T-cell (primary cell): ENCODE data around the gene SEC24B. TPM values are rescaled to one million over a fixed set of nuclear protein-coding genes. Genes with fewer than 3 reads are reported as not detected.

Experiments
- ATAC-seq, 4 experiments: fragments of 200-7000 bp in 3 of 4; fragments of 150-1000 bp in 1 of 4; cut with Tn5 transposase; replicated peaks in 1 of 4; 1 replicate in 3 of 4; 2 replicates in 1 of 4; pipeline ENCODE4 v1.10.0; 2021; ENCODE audit warnings: moderate library complexity in 3 of 4, mild to moderate bottlenecking in 2 of 4, moderate number of reproducible peaks in 1 of 4
- CTCF ChIA-PET, 2 donors: fragments of 300-600 bp; sonication (Branson Sonifier 250); formaldehyde crosslinking; loops; one replicate each; lab custom pipeline; 2022; ENCODE audit warnings: antibody characterized with exemption in 2 of 2; lab: Charles Lee
- POLR2A ChIA-PET, 2 donors: fragments of 300-600 bp; sonication (Branson Sonifier 250); formaldehyde crosslinking; loops; one replicate each; lab custom pipeline; 2022; ENCODE audit warnings: antibody characterized with exemption in 2 of 2; lab: Charles Lee
- DNase-seq, 35 experiments: peaks; one replicate each; pipeline versions ENCODE4 v3.0.0 to v3.0.0-alpha.2; 2013 to 2023
- H3K27ac ChIP-seq: one replicate; pipeline ENCODE4 v1.5.1; 2013; ENCODE audit warnings: low read length
- H3K27me3 ChIP-seq, 2 experiments: replicated peaks in 1 of 2; 1 replicate in 1 of 2; 2 replicates in 1 of 2; pipeline versions ENCODE4 v1.6.1 to v1.7.0; 2013; ENCODE audit warnings: low read length in 1 of 2, mixed read lengths in 1 of 2; ENCODE audit not compliant: control insufficient read depth in 2 of 2, insufficient read depth in 2 of 2; ENCODE audit errors: extremely low read depth in 1 of 2
- H3K36me3 ChIP-seq, 2 donors: 1 replicate in 1 of 2; 2 replicates in 1 of 2; pipeline versions ENCODE4 v1.6.1 to v1.7.0; 2013; ENCODE audit warnings: low read length in 1 of 2; ENCODE audit not compliant: control insufficient read depth in 2 of 2, insufficient read depth in 1 of 2; ENCODE audit errors: extremely low read depth in 1 of 2
- H3K4me1 ChIP-seq, 2 experiments: 1 replicate in 1 of 2; 2 replicates in 1 of 2; pipeline versions ENCODE4 v1.6.1 to v1.7.0; 2013; ENCODE audit warnings: low read length in 2 of 2, mixed read lengths in 1 of 2; ENCODE audit not compliant: insufficient read depth in 2 of 2, control insufficient read depth in 1 of 2; ENCODE audit errors: extremely low read depth in 1 of 2
- H3K4me3 ChIP-seq, 2 donors: 1 replicate in 1 of 2; 2 replicates in 1 of 2; pipeline versions ENCODE4 v1.5.1 to v1.7.0; 2013; ENCODE audit warnings: mild to moderate bottlenecking in 2 of 2, low read length in 1 of 2, moderate library complexity in 1 of 2; ENCODE audit not compliant: control insufficient read depth in 1 of 2; ENCODE audit errors: extremely low read depth in 1 of 2
- H3K9me3 ChIP-seq: 2 replicates; pipeline ENCODE4 v1.7.0; 2013
- H3K27ac Mint-ChIP-seq, 2 donors: one replicate each; pipeline ENCODE4 v1.8.0; 2020 to 2021; ENCODE audit warnings: mild to moderate bottlenecking in 2 of 2, mixed read lengths in 2 of 2
- H3K27me3 Mint-ChIP-seq, 2 donors: one replicate each; pipeline ENCODE4 v1.8.0; 2021 to 2022; ENCODE audit warnings: mixed read lengths in 2 of 2
- H3K36me3 Mint-ChIP-seq: one replicate; pipeline ENCODE4 v1.8.0; 2021; ENCODE audit warnings: mixed read lengths
- H3K4me1 Mint-ChIP-seq, 3 donors: one replicate each; pipeline ENCODE4 v1.8.0; 2020 to 2022; ENCODE audit warnings: mixed read lengths in 3 of 3, mild to moderate bottlenecking in 1 of 3
- H3K4me3 Mint-ChIP-seq, 3 donors: one replicate each; pipeline ENCODE4 v1.8.0; 2020 to 2022; ENCODE audit warnings: mild to moderate bottlenecking in 3 of 3, mixed read lengths in 3 of 3, moderate library complexity in 3 of 3
- H3K9me3 Mint-ChIP-seq, 3 donors: one replicate each; pipeline ENCODE4 v1.8.0; 2020 to 2022; ENCODE audit warnings: mixed read lengths in 3 of 3
- WGBS: methylation state at CpG from one replicate; pipeline ENCODE4 v1.1.5; 2013; ENCODE audit warnings: missing lambda C conversion rate; ENCODE audit not compliant: insufficient coverage; 5-methylcytosine and 5-hydroxymethylcytosine counted together
- total RNA-seq, 35 experiments: library from RNA in 6 of 35; stranded (reverse) in 6 of 35; fragments of 120-200 nt in 1 of 35; gene quantifications; one replicate each; pipeline versions ENCODE4 v1.2.1 to v1.2.4 and lab custom pipeline; 2013 to 2026

Gene SEC24B
- total RNA-seq, 5 donors from 2014 or later (not counting 1 experiment from before 2014, with no cell fraction given) = 28.8 to 38.6 (median 32.6) TPM

- Mint-ChIP-seq H3K27me3 (no peaks in the 10 kb centered on the region), H3K4me3 (no peak overlapping the region), H3K27ac (peak overlapping the region in 1 of 2 donors; percentile 25), H3K4me1 (no peaks in the 10 kb centered on the region), H3K36me3 (peaks cover 52% of the 10 kb centered on the region), H3K9me3 (no peaks in the 10 kb centered on the region)
- DNase-seq (no peak), ATAC-seq (no peak)
- Histone ChIP-seq H3K4me3 (no peak overlapping the region), H3K36me3 (peaks cover 7 to 71% of the 10 kb centered on the region in 2 donors), H3K27me3 (no peaks in the 10 kb centered on the region), H3K4me1 (no peaks in the 10 kb centered on the region), H3K9me3 (no peaks in the 10 kb centered on the region), H3K27ac (no peak overlapping the region)
- POLR2A ChIA-PET = interaction anchor here in 1 of 2 donors (0.6 kb wide), 1 partner anchor 185 kb away, joined by 3 read pairs; no protein-coding TSS in a partner anchor
- CTCF ChIA-PET = no interaction called here
Observed at GRCh38 chr4:109532182-109532581, 98.6 kb downstream of the SEC24B start.

- H3K4me3 Mint-ChIP-seq = no peak overlapping the region
Observed at GRCh38 chr4:109545401-109545800, 111.8 kb downstream of the SEC24B start.

GRCh38 chr4:109547394-109547793 is 113.8 kb downstream of the SEC24B start:
- ChIA-PET POLR2A (interaction anchor here (0.5 to 0.6 kb wide), 6 partner anchors 8 to 200 kb away, joined by 3 to 5 read pairs (median 4); no protein-coding TSS in a partner anchor), CTCF (no interaction called here)
- no peak overlapping the region for H3K4me3 Mint-ChIP-seq
- Histone ChIP-seq H3K27me3 (no peaks in the 10 kb centered on the region), H3K9me3 (no peaks in the 10 kb centered on the region), H3K4me1 (peaks cover 0 to 8% of the 10 kb centered on the region in 2 experiments), H3K36me3 (peaks cover 0 to 8% of the 10 kb centered on the region in 2 donors), H3K27ac (no peak overlapping the region), H3K4me3 (no peak overlapping the region)
- H3K27me3 Mint-ChIP-seq = no peaks in the 10 kb centered on the region
- peak overlapping the region; percentile 6 to 49 for H3K27ac Mint-ChIP-seq
- H3K9me3 Mint-ChIP-seq = peaks cover 0 to 4% (median 3%) of the 10 kb centered on the region in 3 donors
- H3K4me1 Mint-ChIP-seq = peaks cover 22 to 30% (median 24%) of the 10 kb centered on the region in 3 donors
- ATAC-seq (no peak), DNase-seq (no peak)
- WGBS = 94% methylated on average over 4 of the region's 5 CpGs
- H3K36me3 Mint-ChIP-seq = peaks cover 19% of the 10 kb centered on the region

More at GRCh38 chr4:109545401-109545800, 111.8 kb downstream of the SEC24B start:
- H3K36me3 Mint-ChIP-seq = peaks cover 23% of the 10 kb centered on the region
- Histone ChIP-seq H3K4me3 (no peak overlapping the region), H3K9me3 (no peaks in the 10 kb centered on the region), H3K36me3 (peaks cover 0 to 21% of the 10 kb centered on the region in 2 donors), H3K27me3 (no peaks in the 10 kb centered on the region), H3K27ac (no peak overlapping the region), H3K4me1 (peaks cover 0 to 8% of the 10 kb centered on the region in 2 experiments)
- no peaks in the 10 kb centered on the region for H3K27me3 Mint-ChIP-seq
- POLR2A ChIA-PET = interaction anchor here (0.6 to 1.0 kb wide), 2 partner anchors 99 to 130 kb away, joined by 3 to 5 read pairs; no protein-coding TSS in a partner anchor
- peaks cover 0 to 4% (median 3%) of the 10 kb centered on the region in 3 donors for H3K9me3 Mint-ChIP-seq
- DNase-seq = no peak
- WGBS = no CpG with 5 or more reads among the region's 1 CpG
- H3K4me1 Mint-ChIP-seq = peaks cover 22 to 27% (median 24%) of the 10 kb centered on the region in 3 donors
- H3K27ac Mint-ChIP-seq = peak overlapping the region in 1 of 2 donors; percentile 26
- no peak for ATAC-seq
- CTCF ChIA-PET = interaction anchor here in 1 of 2 donors (1.4 kb wide), 1 partner anchor 15 kb away, joined by 6 read pairs; the partner anchor contains the start of gene MCUB

GRCh38 chr4:109548655-109549054 is 115.0 kb downstream of the SEC24B start:
- ChIA-PET CTCF (no interaction called here), POLR2A (no interaction called here)
- no CpG with 5 or more reads among the region's 2 CpGs for WGBS
- Mint-ChIP-seq H3K27ac (peak overlapping the region; percentile 56 to 77), H3K9me3 (peaks cover 0 to 4% (median 3%) of the 10 kb centered on the region in 3 donors), H3K27me3 (no peaks in the 10 kb centered on the region), H3K36me3 (peaks cover 18% of the 10 kb centered on the region), H3K4me3 (peak overlapping the region in 1 of 3 donors; percentile 26), H3K4me1 (peaks cover 24 to 32% (median 27%) of the 10 kb centered on the region in 3 donors)
- DNase-seq = peak in 2 of 35 experiments; percentile 19 to 32
- Histone ChIP-seq H3K4me3 (no peak overlapping the region), H3K36me3 (peaks cover 0 to 4% of the 10 kb centered on the region in 2 donors), H3K9me3 (no peaks in the 10 kb centered on the region), H3K27ac (no peak overlapping the region), H3K27me3 (no peaks in the 10 kb centered on the region), H3K4me1 (peaks cover 0 to 8% of the 10 kb centered on the region in 2 experiments)
- peak in 3 of 4 experiments; percentile 37 to 61 (median 56) for ATAC-seq

- H3K27ac ChIP-seq = no peak overlapping the region
- Mint-ChIP-seq H3K4me1 (peaks cover 29 to 37% (median 35%) of the 10 kb centered on the region in 3 donors), H3K27ac (no peak overlapping the region), H3K27me3 (no peaks in the 10 kb centered on the region), H3K36me3 (peaks cover 26% of the 10 kb centered on the region), H3K4me3 (no peak overlapping the region), H3K9me3 (peaks cover 0 to 4% (median 3%) of the 10 kb centered on the region in 3 donors)
- H3K36me3 ChIP-seq = peaks cover 0 to 4% of the 10 kb centered on the region in 2 donors
- no peaks in the 10 kb centered on the region for H3K9me3 ChIP-seq
- H3K4me1 ChIP-seq = peaks cover 0 to 8% of the 10 kb centered on the region in 2 experiments
- WGBS = 90% methylated on average over 4 of the region's 6 CpGs
- ATAC-seq = no peak
- ChIA-PET POLR2A (no interaction called here), CTCF (no interaction called here)
- no peak overlapping the region for H3K4me3 ChIP-seq
- DNase-seq = no peak
- no peaks in the 10 kb centered on the region for H3K27me3 ChIP-seq
Observed at GRCh38 chr4:109552237-109552636, 118.6 kb downstream of the SEC24B start.

GRCh38 chr4:109553130-109553529 is 119.5 kb downstream of the SEC24B start:
- ChIA-PET POLR2A (no interaction called here), CTCF (no interaction called here)
- Histone ChIP-seq H3K27ac (no peak overlapping the region), H3K9me3 (no peaks in the 10 kb centered on the region), H3K36me3 (peaks cover 4 to 8% of the 10 kb centered on the region in 2 donors), H3K4me3 (no peak overlapping the region), H3K4me1 (peaks cover 0 to 7% of the 10 kb centered on the region in 2 experiments), H3K27me3 (no peaks in the 10 kb centered on the region)
- Mint-ChIP-seq H3K27me3 (no peaks in the 10 kb centered on the region), H3K9me3 (peaks cover 0 to 4% (median 3%) of the 10 kb centered on the region in 3 donors), H3K4me3 (no peak overlapping the region), H3K36me3 (peaks cover 23% of the 10 kb centered on the region), H3K27ac (peak overlapping the region in 1 of 2 donors; percentile 60), H3K4me1 (peaks cover 23 to 33% (median 27%) of the 10 kb centered on the region in 3 donors)
- no peak for ATAC-seq
- WGBS = 100% methylated on average over 1 of the region's 2 CpGs
- DNase-seq = no peak
